Posterior cingulate gyrus (tissue), 11 donors: ENCODE measurements around the gene SYNGR4.
A peak's percentile ranks its signal among the peaks of the same experiment; 100 is the strongest.

Experiments
- DNase-seq, 10 donors: peaks; one replicate each; pipeline versions ENCODE4 v3.0.0 to v3.0.0-alpha.2; 2020 to 2021; ENCODE audit warnings: mixed read lengths in 3 of 10
- intact Hi-C: fragments of 100-400 bp; cut with DNase I; formaldehyde crosslinking; loops from one replicate; pipeline ENCODE4 v1.15.1; 2023

Gene SYNGR4

GRCh38 chr19:48417421-48417820, 53.3 kb downstream of the SYNGR4 start:
- DNase-seq: peak in 3 of 10 donors; percentile 21 to 51 (median 39)
- intact Hi-C loops: no loop called here

GRCh38 chr19:48418317-48419064, 54.3 kb downstream of the SYNGR4 start:
- intact Hi-C loops: no loop called here
- DNase-seq: peak in 3 of 10 donors; percentile 32 to 49 (median 44)

GRCh38 chr19:48419158-48419920, 55.2 kb downstream of the SYNGR4 start:
- intact Hi-C loops: no loop called here
- peak in 9 of 10 donors; percentile 35 to 92 (median 51) for DNase-seq

DNA sequence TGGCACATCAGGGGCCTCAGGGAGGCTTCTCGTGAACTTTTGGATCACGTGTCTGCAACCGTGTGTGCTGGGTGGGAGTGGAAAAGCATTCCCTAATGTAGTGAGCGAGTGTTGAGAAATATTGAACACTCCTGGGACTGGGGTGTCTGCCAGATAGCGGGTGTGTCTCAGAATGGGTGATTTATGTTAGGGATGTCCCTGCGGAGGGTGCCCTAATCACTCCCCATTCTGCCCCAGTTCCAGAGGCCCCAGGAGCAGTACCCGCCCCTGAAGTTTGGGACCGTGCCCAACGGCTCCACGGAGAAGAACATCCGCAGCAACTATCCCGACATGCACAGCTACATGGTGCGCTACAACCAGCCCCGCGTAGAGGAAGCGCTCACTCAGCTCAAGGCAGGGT, 57.4 kb downstream of the SYNGR4 start:
- intact Hi-C loops: no loop called here
- DNase-seq: peak in 3 of 10 donors; percentile 35 to 69 (median 66)

- intact Hi-C loops: no loop called here
- DNase-seq: peak in 3 of 10 donors; percentile 48 to 76 (median 57)
Measured at GRCh38 chr19:48424694-48425219, 60.6 kb downstream of the SYNGR4 start.
